MM.1S (cell line): ENCODE results near the gene C1orf210.

Experiments
- DNase-seq: peaks from one replicate; pipeline ENCODE4 v3.0.0-alpha.2; 2015
- H2AFZ ChIP-seq: fragments of 300-600 bp; sonication (generic); 2 replicates; pipeline ENCODE4 v1.6.0; 2016; ENCODE audit warnings: antibody characterized with exemption, low read length
- H3F3A ChIP-seq: fragments of 300-600 bp; sonication (generic); 2 replicates; pipeline ENCODE4 v1.6.1; 2016; ENCODE audit warnings: mild to moderate bottlenecking, antibody characterized with exemption, low read length, moderate library complexity, mixed read lengths; ENCODE audit not compliant: insufficient read depth
- H3K27ac ChIP-seq: fragments of 300-600 bp; sonication (generic); 2 replicates; pipeline ENCODE4 v1.5.1; 2016; ENCODE audit warnings: mild to moderate bottlenecking, low read length
- H3K27me3 ChIP-seq: fragments of 300-600 bp; sonication (generic); replicated peaks from 2 replicates; pipeline ENCODE4 v1.6.0; 2016; ENCODE audit warnings: low read length; ENCODE audit not compliant: insufficient read depth
- H3K36me3 ChIP-seq: fragments of 300-600 bp; sonication (generic); replicated peaks from 2 replicates; pipeline ENCODE4 v1.6.1; 2016; ENCODE audit warnings: mild to moderate bottlenecking, low read length, mixed read lengths; ENCODE audit not compliant: insufficient read depth
- H3K4me1 ChIP-seq: fragments of 300-600 bp; sonication (generic); 2 replicates; pipeline ENCODE4 v1.6.1; 2016; ENCODE audit warnings: low read length, mixed read lengths
- H3K4me2 ChIP-seq: fragments of 300-600 bp; sonication (generic); 2 replicates; pipeline ENCODE4 v1.6.0; 2016; ENCODE audit warnings: low read depth, low read length
- H3K4me3 ChIP-seq: fragments of 300-600 bp; sonication (generic); 2 replicates; pipeline ENCODE4 v1.5.1; 2016; ENCODE audit warnings: low read length, mixed read lengths
- H3K79me2 ChIP-seq: fragments of 300-600 bp; sonication (generic); 2 replicates; pipeline ENCODE4 v1.6.1; 2016; ENCODE audit warnings: mixed run types, low read length, mixed read lengths
- H3K9ac ChIP-seq: fragments of 300-600 bp; sonication (generic); 2 replicates; pipeline ENCODE4 v1.6.1; 2016; ENCODE audit warnings: low read length, mixed read lengths
- H3K9me2 ChIP-seq: fragments of 300-600 bp; sonication (generic); replicated peaks from 2 replicates; pipeline ENCODE4 v1.6.1; 2016; ENCODE audit warnings: mild to moderate bottlenecking, low read length, mixed read lengths; ENCODE audit not compliant: insufficient read depth
- H3K9me3 ChIP-seq: fragments of 300-600 bp; sonication (generic); replicated peaks from 2 replicates; pipeline ENCODE4 v1.6.1; 2016; ENCODE audit warnings: mild to moderate bottlenecking, low read length, mixed read lengths; ENCODE audit not compliant: insufficient read depth
- H4K20me1 ChIP-seq: fragments of 300-600 bp; sonication (generic); 2 replicates; pipeline ENCODE4 v1.6.1; 2016; ENCODE audit warnings: mild to moderate bottlenecking, low read length, moderate library complexity, mixed read lengths; ENCODE audit not compliant: insufficient read depth
- EZH2 ChIP-seq: fragments of 300-600 bp; sonication (generic); optimal IDR thresholded peaks from 2 replicates; pipeline ENCODE3; 2017; ENCODE audit warnings: low read depth, mild to moderate bottlenecking, antibody characterized with exemption, low read length, mixed read lengths
- EZH2phosphoT487 ChIP-seq: fragments of 300-600 bp; sonication (generic); IDR thresholded peaks from 2 replicates; pipeline ENCODE4 v1.6.1; 2018; ENCODE audit warnings: antibody characterized with exemption, low read length
- TF ChIP-seq, protein P1 (sequence below): fragments of 300-600 bp; sonication (generic); IDR thresholded peaks from 2 replicates; pipeline ENCODE4 v1.5.1; 2016; ENCODE audit warnings: antibody characterized with exemption, low read length, mixed read lengths

C1orf210 gene

GRCh38 chr1:43256675-43257570 is 28.5 kb downstream of the C1orf210 start:
- H3K79me2 ChIP-seq, result no peaks in the 10 kb centered on the region
- no peaks in the 10 kb centered on the region for H3K27me3 ChIP-seq
- no peaks in the 10 kb centered on the region for H3K9me2 ChIP-seq
- H4K20me1 ChIP-seq, result no peaks in the 10 kb centered on the region
- no peak overlapping the region for H3K27ac ChIP-seq
- no peak overlapping the region for H3K4me2 ChIP-seq
- H3K36me3 ChIP-seq, result no peaks in the 10 kb centered on the region
- no peak for DNase-seq
- no peak for TF ChIP-seq EZH2phosphoT487
- TF ChIP-seq, protein P1, sequence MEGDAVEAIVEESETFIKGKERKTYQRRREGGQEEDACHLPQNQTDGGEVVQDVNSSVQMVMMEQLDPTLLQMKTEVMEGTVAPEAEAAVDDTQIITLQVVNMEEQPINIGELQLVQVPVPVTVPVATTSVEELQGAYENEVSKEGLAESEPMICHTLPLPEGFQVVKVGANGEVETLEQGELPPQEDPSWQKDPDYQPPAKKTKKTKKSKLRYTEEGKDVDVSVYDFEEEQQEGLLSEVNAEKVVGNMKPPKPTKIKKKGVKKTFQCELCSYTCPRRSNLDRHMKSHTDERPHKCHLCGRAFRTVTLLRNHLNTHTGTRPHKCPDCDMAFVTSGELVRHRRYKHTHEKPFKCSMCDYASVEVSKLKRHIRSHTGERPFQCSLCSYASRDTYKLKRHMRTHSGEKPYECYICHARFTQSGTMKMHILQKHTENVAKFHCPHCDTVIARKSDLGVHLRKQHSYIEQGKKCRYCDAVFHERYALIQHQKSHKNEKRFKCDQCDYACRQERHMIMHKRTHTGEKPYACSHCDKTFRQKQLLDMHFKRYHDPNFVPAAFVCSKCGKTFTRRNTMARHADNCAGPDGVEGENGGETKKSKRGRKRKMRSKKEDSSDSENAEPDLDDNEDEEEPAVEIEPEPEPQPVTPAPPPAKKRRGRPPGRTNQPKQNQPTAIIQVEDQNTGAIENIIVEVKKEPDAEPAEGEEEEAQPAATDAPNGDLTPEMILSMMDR, result no peak
- TF ChIP-seq EZH2, result no peak
- no peak overlapping the region for H3K9ac ChIP-seq
- H3K4me3 ChIP-seq, result no peak overlapping the region
- no peaks in the 10 kb centered on the region for H3F3A ChIP-seq
- no peaks in the 10 kb centered on the region for H3K9me3 ChIP-seq
- no peaks in the 10 kb centered on the region for H3K4me1 ChIP-seq
- H2AFZ ChIP-seq, result no peak overlapping the region

GRCh38 chr1:43255438-43256210 is 29.8 kb downstream of the C1orf210 start:
- no peak overlapping the region for H2AFZ ChIP-seq
- no peaks in the 10 kb centered on the region for H3K27me3 ChIP-seq
- H3K4me1 ChIP-seq, result no peaks in the 10 kb centered on the region
- H3K4me3 ChIP-seq, result no peak overlapping the region
- H3K9me2 ChIP-seq, result no peaks in the 10 kb centered on the region
- H3K9ac ChIP-seq, result no peak overlapping the region
- TF ChIP-seq, protein P1, result no peak
- TF ChIP-seq EZH2 (no peak), EZH2phosphoT487 (no peak)
- H3K27ac ChIP-seq, result no peak overlapping the region
- H3F3A ChIP-seq, result no peaks in the 10 kb centered on the region
- H3K4me2 ChIP-seq, result no peak overlapping the region
- H3K36me3 ChIP-seq, result no peaks in the 10 kb centered on the region
- no peaks in the 10 kb centered on the region for H3K9me3 ChIP-seq
- no peaks in the 10 kb centered on the region for H3K79me2 ChIP-seq
- no peaks in the 10 kb centered on the region for H4K20me1 ChIP-seq
- DNase-seq, result no peak

DNA sequence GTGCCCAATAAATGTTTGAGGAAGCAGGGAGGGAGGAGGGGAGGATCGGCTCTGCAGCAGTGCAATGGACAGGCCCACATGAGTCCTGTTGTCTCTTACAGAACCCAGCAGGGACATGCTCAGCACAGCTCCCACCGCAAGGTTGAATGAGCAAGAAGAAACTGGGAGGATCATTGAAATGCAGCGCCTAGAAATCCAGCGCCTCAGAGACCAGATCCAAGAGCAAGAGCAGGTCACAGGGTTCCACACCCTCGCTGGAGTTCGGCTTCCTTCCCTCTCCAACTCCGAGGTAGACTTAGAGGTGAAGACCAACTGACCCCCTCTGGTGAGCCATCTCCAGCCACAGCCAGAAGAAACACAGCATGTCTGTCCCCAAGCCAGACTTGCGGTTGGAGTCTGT is 31.5 kb downstream of the C1orf210 start:
- DNase-seq, result no peak
- TF ChIP-seq EZH2 (no peak), EZH2phosphoT487 (no peak)
- TF ChIP-seq, protein P1, result no peak
- no peak overlapping the region for H3K4me3 ChIP-seq
- no peaks in the 10 kb centered on the region for H3K27me3 ChIP-seq
- H3K9me3 ChIP-seq, result no peaks in the 10 kb centered on the region
- H3K4me2 ChIP-seq, result no peak overlapping the region
- H4K20me1 ChIP-seq, result no peaks in the 10 kb centered on the region
- no peak overlapping the region for H3K9ac ChIP-seq
- H3K4me1 ChIP-seq, result no peaks in the 10 kb centered on the region
- H3F3A ChIP-seq, result no peaks in the 10 kb centered on the region
- H3K79me2 ChIP-seq, result no peaks in the 10 kb centered on the region
- H3K36me3 ChIP-seq, result no peaks in the 10 kb centered on the region
- no peak overlapping the region for H2AFZ ChIP-seq
- no peaks in the 10 kb centered on the region for H3K9me2 ChIP-seq
- H3K27ac ChIP-seq, result no peak overlapping the region
